ENCODE data around the gene CD99. TPM values are rescaled to one million over a fixed set of nuclear protein-coding genes. Genes with fewer than 3 reads are reported as not detected.

Gene CD99
- total and polyA plus RNA-seq, 7 experiments from 2014 or later = 112 to 293 (median 179) TPM

DNA sequence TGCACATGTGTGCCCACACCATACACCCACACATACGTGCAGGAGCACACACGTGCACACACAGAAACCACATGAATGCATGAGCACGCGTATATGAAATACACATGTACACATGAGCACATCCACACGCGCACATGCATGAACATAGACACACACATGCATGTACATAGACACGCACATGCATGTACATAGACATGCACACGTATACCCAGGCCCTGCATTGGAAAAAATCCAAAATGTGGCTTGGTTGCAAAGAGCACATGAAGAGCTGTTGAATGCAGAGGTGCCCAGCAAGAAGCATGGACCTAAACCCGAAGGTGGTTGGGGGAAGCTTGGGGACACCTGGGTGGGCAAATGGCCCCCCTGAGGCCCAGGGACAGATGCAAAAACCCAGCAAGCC lies 18.5 kb downstream of the CD99 start:
- Histone ChIP-seq H3K4me1 (ENCODE audit: control insufficient read depth in 2 of 2, insufficient read depth in 2 of 2, low read length in 2 of 2) (peaks cover 32 to 57% of the 10 kb centered on the region in 2 donors), H3K27ac (ENCODE audit: low read depth, low read length) (peak overlapping the region; percentile 42), H3K36me3 (ENCODE audit: control insufficient read depth in 2 of 3, insufficient read depth in 3 of 3, low read length in 3 of 3) (peaks cover 0 to 8% (median 0%) of the 10 kb centered on the region in 3 experiments), H3K27me3 (ENCODE audit: control insufficient read depth in 2 of 2, insufficient read depth in 2 of 2, low read length in 2 of 2) (no peaks in the 10 kb centered on the region), H3K9me3 (ENCODE audit: control insufficient read depth in 2 of 3, low read length in 3 of 3) (no peaks in the 10 kb centered on the region), H3K4me3 (ENCODE audit: low read length) (no peak overlapping the region)
- intact Hi-C loops (cut with micrococcal nuclease) = no loop called here
- Mint-ChIP-seq H3K9me3 (no peaks in the 10 kb centered on the region), H3K27me3 (no peaks in the 10 kb centered on the region), H3K4me3 (peak overlapping the region; percentile 42 to 91 (median 84)), H3K4me1 (peaks cover 45 to 70% (median 63%) of the 10 kb centered on the region in 7 donors), H3K36me3 (peaks cover 0 to 26% (median 4%) of the 10 kb centered on the region in 5 donors), H3K27ac (peak overlapping the region; percentile 9 to 96 (median 77))
- ChIA-PET POLR2A (no interaction called here), CTCF (no interaction called here)
- ATAC-seq (no peak), DNase-seq (no peak)

- peaks cover 0 to 10% (median 1%) of the 10 kb centered on the region in 3 experiments for H3K36me3 ChIP-seq (ENCODE audit: control insufficient read depth in 2 of 3, insufficient read depth in 3 of 3, low read length in 3 of 3)
- H3K9me3 Mint-ChIP-seq = no peaks in the 10 kb centered on the region
- intact Hi-C loops (cut with micrococcal nuclease) = loop anchor here (1.0 kb wide), 1 partner anchor 14 kb away; no protein-coding TSS in a partner anchor
- ChIA-PET POLR2A (no interaction called here), CTCF (no interaction called here)
- peak overlapping the region; percentile 42 for H3K27ac ChIP-seq (ENCODE audit: low read depth, low read length)
- H3K27me3 ChIP-seq (ENCODE audit: control insufficient read depth in 2 of 2, insufficient read depth in 2 of 2, low read length in 2 of 2) = no peaks in the 10 kb centered on the region
- peaks cover 50 to 70% (median 63%) of the 10 kb centered on the region in 7 donors for H3K4me1 Mint-ChIP-seq
- peak overlapping the region; percentile 71 to 91 (median 84) for H3K4me3 Mint-ChIP-seq
- H3K27ac Mint-ChIP-seq = peak overlapping the region; percentile 72 to 96 (median 81)
- DNase-seq (peak in 2 of 9 donors; percentile 59 to 66), ATAC-seq (peak; percentile 68)
- H3K4me1 ChIP-seq (ENCODE audit: control insufficient read depth in 2 of 2, insufficient read depth in 2 of 2, low read length in 2 of 2) = peaks cover 30 to 56% of the 10 kb centered on the region in 2 donors
- no peaks in the 10 kb centered on the region for H3K9me3 ChIP-seq (ENCODE audit: control insufficient read depth in 2 of 3, low read length in 3 of 3)
- peaks cover 4 to 26% (median 9%) of the 10 kb centered on the region in 5 donors for H3K36me3 Mint-ChIP-seq
- peak overlapping the region; percentile 36 for H3K4me3 ChIP-seq (ENCODE audit: low read length)
- H3K27me3 Mint-ChIP-seq = no peaks in the 10 kb centered on the region
Observed at GRCh38 chrX:2710041-2710840, 19.1 kb downstream of the CD99 start.

DNA sequence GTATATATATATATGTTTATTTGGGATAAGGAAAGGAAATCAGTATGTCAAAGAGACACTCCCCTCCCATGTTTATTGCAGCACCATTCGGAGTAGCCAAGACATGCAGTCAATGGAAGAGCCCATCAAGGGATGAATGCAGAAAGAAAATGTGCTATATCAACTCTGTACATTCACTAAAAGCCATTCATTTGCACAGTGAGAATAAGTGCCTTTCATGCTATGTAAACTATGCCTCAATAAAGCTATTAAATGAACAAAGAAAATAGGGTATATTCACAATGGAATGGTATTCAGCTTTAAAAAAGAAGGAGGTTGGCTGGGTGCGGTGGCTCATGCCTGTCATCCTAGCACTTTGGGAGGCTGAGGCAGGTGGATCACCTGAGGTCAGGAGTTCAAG lies 20.3 kb downstream of the CD99 start:
- H3K27ac Mint-ChIP-seq = peak overlapping the region in 1 of 9 donors; percentile 33
- H3K27me3 Mint-ChIP-seq = no peaks in the 10 kb centered on the region
- intact Hi-C loops (cut with micrococcal nuclease) = no loop called here
- Histone ChIP-seq H3K27me3 (ENCODE audit: control insufficient read depth in 2 of 2, insufficient read depth in 2 of 2, low read length in 2 of 2) (no peaks in the 10 kb centered on the region), H3K9me3 (ENCODE audit: control insufficient read depth in 2 of 3, low read length in 3 of 3) (no peaks in the 10 kb centered on the region), H3K27ac (ENCODE audit: low read depth, low read length) (no peak overlapping the region), H3K4me1 (ENCODE audit: control insufficient read depth in 2 of 2, insufficient read depth in 2 of 2, low read length in 2 of 2) (peaks cover 29 to 48% of the 10 kb centered on the region in 2 donors), H3K36me3 (ENCODE audit: control insufficient read depth in 2 of 3, insufficient read depth in 3 of 3, low read length in 3 of 3) (peaks cover 0 to 14% (median 8%) of the 10 kb centered on the region in 3 experiments), H3K4me3 (ENCODE audit: low read length) (no peak overlapping the region)
- H3K4me1 Mint-ChIP-seq = peaks cover 42 to 75% (median 65%) of the 10 kb centered on the region in 7 donors
- POLR2A ChIA-PET = no interaction called here
- H3K9me3 Mint-ChIP-seq = no peaks in the 10 kb centered on the region
- ATAC-seq (no peak), DNase-seq (no peak)
- H3K36me3 Mint-ChIP-seq = peaks cover 9 to 33% (median 16%) of the 10 kb centered on the region in 5 donors
- CTCF ChIA-PET = no interaction called here
- H3K4me3 Mint-ChIP-seq = no peak overlapping the region

GRCh38 chrX:2712428-2712827 lies 21.3 kb downstream of the CD99 start:
- Mint-ChIP-seq H3K27ac (no peak overlapping the region), H3K36me3 (peaks cover 9 to 36% (median 21%) of the 10 kb centered on the region in 5 donors), H3K4me3 (no peak overlapping the region), H3K27me3 (no peaks in the 10 kb centered on the region), H3K9me3 (no peaks in the 10 kb centered on the region), H3K4me1 (peaks cover 37 to 76% (median 58%) of the 10 kb centered on the region in 7 donors)
- Histone ChIP-seq H3K4me1 (ENCODE audit: control insufficient read depth in 2 of 2, insufficient read depth in 2 of 2, low read length in 2 of 2) (peaks cover 23 to 41% of the 10 kb centered on the region in 2 donors), H3K27me3 (ENCODE audit: control insufficient read depth in 2 of 2, insufficient read depth in 2 of 2, low read length in 2 of 2) (no peaks in the 10 kb centered on the region), H3K9me3 (ENCODE audit: control insufficient read depth in 2 of 3, low read length in 3 of 3) (no peaks in the 10 kb centered on the region), H3K36me3 (ENCODE audit: control insufficient read depth in 2 of 3, insufficient read depth in 3 of 3, low read length in 3 of 3) (peaks cover 0 to 14% (median 14%) of the 10 kb centered on the region in 3 experiments), H3K27ac (ENCODE audit: low read depth, low read length) (no peak overlapping the region), H3K4me3 (ENCODE audit: low read length) (no peak overlapping the region)
- CTCF ChIA-PET = no interaction called here
- DNase-seq = no peak
- no peak for ATAC-seq
- intact Hi-C loops (cut with micrococcal nuclease) = no loop called here
- POLR2A ChIA-PET = no interaction called here

DNA sequence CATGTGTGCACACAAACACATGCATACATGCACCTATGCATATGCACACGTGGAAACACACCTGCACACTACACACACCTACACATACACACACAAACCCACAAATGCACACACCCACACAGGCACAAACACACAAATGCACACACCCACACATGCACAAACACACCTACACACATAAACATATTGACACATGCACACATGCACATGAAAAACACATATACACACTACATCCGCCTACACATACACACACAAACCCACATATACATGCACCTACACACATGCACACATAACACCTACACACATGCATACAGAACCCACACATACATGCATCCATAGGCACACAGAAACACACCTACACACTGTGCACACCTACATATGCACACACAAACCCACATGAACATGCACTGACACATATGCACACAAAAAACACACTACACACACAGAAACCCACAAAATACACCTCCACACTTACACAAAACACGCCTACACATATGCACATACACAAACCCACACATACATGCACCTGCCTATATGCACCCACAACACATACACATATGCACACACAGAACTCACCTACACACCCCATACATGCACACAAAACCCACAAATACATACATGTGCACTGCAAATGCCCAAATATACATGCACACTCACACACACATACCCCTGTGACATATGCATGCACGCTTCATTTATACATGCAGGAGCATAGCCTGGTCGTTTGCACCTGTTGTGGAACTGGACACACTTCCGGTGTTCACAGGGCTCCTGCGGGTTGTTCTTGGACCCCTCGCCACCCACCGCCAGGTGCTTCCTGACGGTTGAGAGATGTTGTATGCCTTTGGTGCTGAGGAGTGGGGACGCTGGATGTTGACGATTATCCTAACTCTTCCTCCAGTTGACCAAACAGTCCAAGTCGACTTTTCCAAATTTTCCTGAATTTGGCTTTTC lies 22.1 kb downstream of the CD99 start:
- no peak overlapping the region for H3K27ac Mint-ChIP-seq
- intact Hi-C loops (cut with micrococcal nuclease) = no loop called here
- CTCF ChIA-PET = no interaction called here

DNA sequence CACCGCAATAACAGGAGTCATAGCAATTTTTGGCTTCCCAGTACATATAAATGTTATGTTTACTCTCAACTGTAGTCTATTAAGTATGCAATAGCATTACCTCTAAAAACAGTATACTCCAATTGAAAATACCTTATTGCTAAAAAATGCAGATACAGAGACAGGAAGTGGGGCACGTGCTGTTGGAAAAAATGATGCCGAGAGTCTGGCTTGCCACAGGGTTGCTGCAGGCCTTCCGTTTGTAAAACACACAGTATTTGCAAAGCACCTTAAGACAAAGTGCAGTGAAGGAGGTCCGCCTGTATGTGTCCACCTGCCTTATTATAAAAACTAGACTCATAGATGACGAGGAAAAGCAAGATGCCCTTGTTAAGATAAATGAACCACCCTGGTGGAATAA lies 23.5 kb downstream of the CD99 start:
- Mint-ChIP-seq H3K4me3 (peak overlapping the region in 2 of 10 donors; percentile 11 to 29), H3K27ac (peak overlapping the region in 7 of 9 donors; percentile 9 to 43 (median 35)), H3K27me3 (no peaks in the 10 kb centered on the region), H3K4me1 (peaks cover 20 to 64% (median 37%) of the 10 kb centered on the region in 7 donors), H3K9me3 (no peaks in the 10 kb centered on the region), H3K36me3 (peaks cover 12 to 48% (median 34%) of the 10 kb centered on the region in 5 donors)
- DNase-seq = peak in 1 of 9 donors; percentile 30
- Histone ChIP-seq H3K9me3 (ENCODE audit: control insufficient read depth in 2 of 3, low read length in 3 of 3) (no peaks in the 10 kb centered on the region), H3K4me3 (ENCODE audit: low read length) (no peak overlapping the region), H3K4me1 (ENCODE audit: control insufficient read depth in 2 of 2, insufficient read depth in 2 of 2, low read length in 2 of 2) (peaks cover 16 to 25% of the 10 kb centered on the region in 2 donors), H3K36me3 (ENCODE audit: control insufficient read depth in 2 of 3, insufficient read depth in 3 of 3, low read length in 3 of 3) (peaks cover 0 to 35% (median 21%) of the 10 kb centered on the region in 3 experiments), H3K27me3 (ENCODE audit: control insufficient read depth in 2 of 2, insufficient read depth in 2 of 2, low read length in 2 of 2) (no peaks in the 10 kb centered on the region), H3K27ac (ENCODE audit: low read depth, low read length) (no peak overlapping the region)
- ChIA-PET CTCF (no interaction called here), POLR2A (no interaction called here)
- ATAC-seq = no peak
- intact Hi-C loops (cut with micrococcal nuclease) = no loop called here

More for the DNA sequence above, 22.1 kb downstream of the CD99 start:
- no peaks in the 10 kb centered on the region for H3K27me3 Mint-ChIP-seq
- H3K27me3 ChIP-seq (ENCODE audit: control insufficient read depth in 2 of 2, insufficient read depth in 2 of 2, low read length in 2 of 2) = no peaks in the 10 kb centered on the region
- H3K36me3 Mint-ChIP-seq = peaks cover 9 to 38% (median 23%) of the 10 kb centered on the region in 5 donors
- no peak overlapping the region for H3K27ac ChIP-seq (ENCODE audit: low read depth, low read length)
- H3K9me3 ChIP-seq (ENCODE audit: control insufficient read depth in 2 of 3, low read length in 3 of 3) = no peaks in the 10 kb centered on the region
- no peak overlapping the region for H3K4me3 ChIP-seq (ENCODE audit: low read length)
- no peak overlapping the region for H3K4me3 Mint-ChIP-seq
- ATAC-seq (no peak), DNase-seq (no peak)
- H3K9me3 Mint-ChIP-seq = no peaks in the 10 kb centered on the region
- peaks cover 0 to 21% (median 14%) of the 10 kb centered on the region in 3 experiments for H3K36me3 ChIP-seq (ENCODE audit: control insufficient read depth in 2 of 3, insufficient read depth in 3 of 3, low read length in 3 of 3)
- peaks cover 34 to 76% (median 51%) of the 10 kb centered on the region in 7 donors for H3K4me1 Mint-ChIP-seq
- POLR2A ChIA-PET = no interaction called here
- H3K4me1 ChIP-seq (ENCODE audit: control insufficient read depth in 2 of 2, insufficient read depth in 2 of 2, low read length in 2 of 2) = peaks cover 19 to 33% of the 10 kb centered on the region in 2 donors

Data from naive thymus-derived CD4-positive, alpha-beta T cell (primary cell).